GM04503 (cell line): Measurements from ENCODE around the gene CYCS.
A peak's percentile ranks its signal among the peaks of the same experiment; 100 is the strongest.
"Not testable (repeated sequence)": the region's sequence is repeated elsewhere in the genome, so short reads cannot be mapped to it uniquely, and the experiment has no call there.

Experiments
- DNase-seq: peaks from one replicate; pipeline ENCODE4 v3.0.0-alpha.2; 2012; ENCODE audit warnings: low read depth

The CYCS gene

DNA sequence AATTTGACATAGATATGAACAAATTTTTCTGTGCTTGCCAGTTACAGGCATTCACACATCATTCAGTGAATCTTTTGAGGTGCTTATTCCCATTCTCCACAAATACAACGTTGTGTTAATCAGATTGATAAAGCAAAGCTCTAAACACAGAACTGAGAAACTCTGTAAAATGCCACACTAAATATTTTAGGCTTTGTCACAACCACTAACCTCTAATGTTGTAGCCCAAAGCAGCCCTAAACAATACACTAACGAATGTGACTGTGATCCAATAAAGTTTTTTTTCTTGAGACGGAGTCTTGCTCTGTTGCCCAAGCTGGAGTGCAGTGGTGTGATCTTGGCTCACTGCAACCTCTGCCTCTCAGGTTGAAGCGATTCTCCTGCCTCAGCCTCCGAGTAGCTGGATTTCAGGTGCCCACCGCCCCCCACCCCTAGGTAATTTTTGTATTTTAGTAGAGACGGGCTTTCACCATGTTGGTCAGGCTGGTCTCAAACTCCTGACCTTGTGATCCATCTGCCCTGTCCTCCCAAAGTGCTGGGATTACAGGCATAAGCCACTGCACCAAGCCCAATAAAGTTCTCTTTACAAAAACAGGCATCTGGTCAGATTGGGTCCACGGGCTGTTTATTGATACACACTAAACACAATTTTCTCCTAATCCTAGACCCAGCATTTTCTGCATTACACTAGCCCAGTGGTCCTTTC, 6.9 kb downstream of the CYCS start:
- no peak for DNase-seq

DNA sequence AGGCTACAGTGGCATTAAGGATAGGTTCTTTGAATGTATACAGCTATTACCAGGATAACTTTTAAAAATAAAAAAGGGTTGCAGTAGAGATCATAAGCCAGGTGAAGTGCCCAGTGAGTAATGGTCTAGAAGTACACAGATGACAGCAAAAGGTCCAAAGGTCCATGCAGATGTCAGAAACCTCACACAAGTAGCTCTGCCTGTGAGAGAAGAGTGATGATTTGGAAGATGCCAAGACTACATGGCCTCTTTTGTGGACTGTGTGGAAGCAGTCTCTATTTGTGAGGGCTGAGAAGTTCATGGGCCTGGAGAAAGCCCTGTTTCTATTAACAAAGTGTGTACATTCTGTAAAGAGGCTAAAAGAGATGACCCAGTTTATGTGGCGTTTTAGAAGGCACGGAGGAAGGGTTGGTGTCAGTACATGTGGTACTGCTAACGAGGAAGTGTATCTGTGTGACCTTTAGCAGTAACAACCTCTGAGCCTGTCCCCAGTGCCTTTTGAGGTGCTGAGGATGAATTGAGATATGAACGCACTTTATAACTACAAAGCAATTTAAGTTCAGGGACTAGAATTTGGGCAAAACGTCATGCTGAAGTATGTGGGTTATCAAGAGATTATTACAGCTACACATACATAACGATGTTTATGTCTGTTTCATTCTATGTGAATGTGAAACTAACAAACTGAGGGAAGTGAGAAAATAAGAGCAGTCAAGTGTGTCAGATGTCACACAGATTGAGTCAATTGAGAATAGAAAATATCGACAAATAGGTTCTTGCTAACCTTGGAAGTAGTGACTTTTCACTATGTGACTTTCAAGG, 7.6 kb downstream of the CYCS start:
- DNase-seq, result no peak

GRCh38 chr7:25116621-25117020, 8.4 kb downstream of the CYCS start:
- DNase-seq, result no peak

DNA sequence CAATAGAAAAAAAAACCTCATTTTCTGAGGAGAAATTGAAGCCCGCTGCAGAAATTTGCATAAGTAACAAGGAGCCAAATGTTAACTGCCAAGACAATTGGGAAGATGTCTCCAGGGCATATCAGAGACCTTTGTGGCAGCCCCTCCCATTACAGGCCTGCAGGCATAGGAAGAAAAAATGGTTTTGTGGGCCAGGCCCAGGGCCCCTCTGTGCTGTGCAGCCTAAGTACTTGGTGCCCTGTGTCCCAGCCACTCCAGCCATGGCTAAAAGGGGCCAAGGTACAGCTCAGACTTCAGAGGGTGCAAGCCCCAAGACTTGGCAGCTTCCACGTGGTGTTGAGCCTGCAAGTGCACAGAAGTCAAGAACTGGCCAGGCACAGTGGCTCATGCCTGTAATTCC, 14.5 kb downstream of the CYCS start:
- not testable (repeated sequence) for DNase-seq

DNA sequence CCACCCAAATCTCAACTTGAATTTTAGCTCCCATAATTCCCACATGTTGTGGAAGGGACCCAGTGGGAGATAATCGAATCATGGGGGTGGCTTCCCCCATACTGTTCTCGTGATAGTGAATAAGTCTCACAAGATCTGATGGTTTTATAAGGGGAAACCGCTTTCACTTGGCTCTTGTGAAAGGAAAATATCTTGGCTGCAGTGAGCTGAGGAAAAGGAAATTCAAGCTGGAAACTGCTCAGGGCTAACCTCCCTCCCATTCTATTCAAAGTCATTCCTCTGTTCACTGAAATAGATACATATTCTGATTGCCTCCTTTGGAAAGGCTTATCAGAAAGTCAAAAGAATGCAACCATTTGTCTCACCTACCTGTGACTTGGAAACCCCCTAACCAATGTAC, 15.8 kb downstream of the CYCS start:
- no peak for DNase-seq

GRCh38 chr7:25105911-25106310, 19.1 kb downstream of the CYCS start:
- DNase-seq, result no peak

DNA sequence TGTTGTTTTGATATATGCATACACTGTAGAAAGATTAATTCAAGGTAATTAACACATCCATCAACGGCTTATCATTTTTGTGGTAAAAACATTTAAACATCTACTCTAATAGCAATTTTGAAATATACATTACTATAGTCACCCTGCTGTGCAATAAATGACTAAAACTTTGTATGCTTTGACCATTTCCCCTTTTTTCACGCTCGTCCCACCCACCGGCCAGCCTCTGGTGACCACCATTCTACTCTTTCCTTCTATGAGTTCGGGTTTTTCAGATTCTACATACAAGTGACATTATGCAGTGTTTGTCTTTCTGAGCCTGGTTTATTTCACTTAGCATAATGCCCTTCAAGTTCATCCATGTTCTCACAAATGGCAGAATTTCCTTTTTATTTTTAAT, 21.3 kb downstream of the CYCS start:
- no peak for DNase-seq

DNA sequence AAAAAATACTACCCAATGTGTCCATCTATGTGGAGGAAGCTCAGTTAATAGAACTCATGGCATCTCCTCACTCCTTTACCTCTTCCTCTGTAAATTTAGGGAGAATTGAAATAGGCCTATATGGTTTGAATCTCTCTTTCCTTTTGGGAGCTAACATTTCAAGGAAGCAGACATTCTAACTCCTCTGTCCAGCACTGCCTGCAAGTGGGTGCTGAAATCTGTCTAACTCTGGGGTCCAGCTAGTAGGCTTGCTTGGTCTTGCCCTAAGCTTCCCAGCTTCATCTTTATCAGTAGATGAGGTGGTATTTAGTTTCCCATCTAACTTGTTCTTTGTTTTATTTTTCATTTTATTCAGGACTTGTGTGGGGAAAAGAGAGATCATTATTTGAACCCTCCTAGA, 23.2 kb downstream of the CYCS start:
- no peak for DNase-seq

DNA sequence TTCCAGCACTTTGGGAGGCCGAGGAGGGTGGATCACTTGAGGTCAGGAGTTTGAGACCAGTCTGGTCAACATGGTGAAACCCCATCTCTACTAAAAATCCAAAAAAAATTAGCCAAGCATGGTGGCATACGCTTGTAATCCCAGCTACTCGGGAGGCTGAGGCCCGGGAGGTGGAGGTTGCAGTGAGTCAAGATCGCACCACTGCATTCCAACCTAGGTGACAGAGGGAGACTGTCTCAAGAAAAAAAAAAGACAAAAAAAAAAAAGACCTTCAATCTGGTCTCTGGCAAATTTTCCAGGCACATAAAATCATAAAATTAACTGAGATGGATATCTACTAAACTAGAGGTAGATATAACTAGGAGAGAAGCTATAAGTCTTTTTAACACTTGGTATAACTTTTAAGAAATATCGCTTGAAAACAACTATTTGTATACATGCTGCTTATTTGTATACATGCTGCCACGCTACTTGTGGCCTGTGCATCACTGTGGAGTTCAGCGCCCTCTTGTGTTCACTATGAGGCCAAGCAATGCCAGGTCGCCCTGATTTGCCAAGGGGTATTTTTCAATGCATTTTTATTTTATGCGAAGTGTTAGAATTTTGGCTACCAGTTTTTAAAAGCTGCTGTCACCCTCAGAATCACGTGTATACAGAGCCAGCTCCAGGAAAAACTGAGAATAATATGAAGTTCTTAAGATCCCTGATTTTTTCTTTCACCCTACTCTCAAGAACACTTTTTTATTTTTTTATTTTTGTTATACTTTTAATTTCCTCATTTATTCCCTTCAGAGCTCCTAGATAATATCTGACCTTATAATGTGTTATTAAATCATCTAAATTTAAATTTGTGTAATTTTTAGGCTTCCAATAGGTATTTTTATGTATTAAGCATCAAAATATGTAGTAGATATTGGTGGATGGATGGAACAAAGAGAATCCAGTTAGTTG, 26.7 kb downstream of the CYCS start:
- no peak for DNase-seq

DNA sequence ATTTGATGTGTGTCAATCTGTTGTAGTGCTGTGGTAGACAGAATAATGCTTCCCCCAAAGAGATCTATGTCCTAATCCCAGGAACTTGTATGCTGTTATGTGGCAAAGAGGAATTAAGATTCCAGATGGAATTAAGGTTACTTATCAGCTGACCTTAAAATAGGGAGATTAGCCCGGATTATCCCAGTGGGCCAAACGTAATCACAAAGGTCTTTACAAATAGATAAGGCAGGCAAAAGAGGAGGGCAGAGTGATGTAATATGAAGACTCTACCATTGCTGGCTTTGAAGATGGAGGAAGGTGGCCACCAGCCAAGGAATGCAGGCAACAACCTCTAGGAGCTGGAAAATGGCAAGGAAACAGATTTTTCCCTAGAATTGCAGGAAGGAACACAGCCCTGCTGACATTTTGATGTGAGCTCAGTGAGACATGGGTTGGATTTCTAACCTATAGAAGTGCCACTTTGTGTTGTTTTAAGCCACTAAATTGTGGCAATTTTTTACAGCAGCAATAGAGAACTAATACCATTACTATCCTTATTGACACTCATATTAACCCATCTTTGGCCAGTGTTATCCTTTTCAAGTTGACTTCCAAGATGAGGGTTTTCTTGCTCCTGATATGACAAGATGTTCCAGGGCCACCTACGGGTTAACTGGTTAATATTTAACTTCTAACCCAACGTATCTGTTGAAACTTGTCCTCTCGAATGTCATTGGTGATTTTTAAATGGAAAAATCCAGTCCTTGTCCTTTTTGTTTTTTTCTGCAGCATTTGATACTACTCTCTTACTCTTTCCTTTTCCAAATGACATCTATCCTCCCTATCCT, 29.3 kb downstream of the CYCS start:
- DNase-seq, result no peak

- DNase-seq, result peak; percentile 34
These were observed 31.7 kb downstream of the CYCS start for GRCh38 chr7:25093268-25093826.

GRCh38 chr7:25091779-25092178, 33.3 kb downstream of the CYCS start:
- no peak for DNase-seq

DNA sequence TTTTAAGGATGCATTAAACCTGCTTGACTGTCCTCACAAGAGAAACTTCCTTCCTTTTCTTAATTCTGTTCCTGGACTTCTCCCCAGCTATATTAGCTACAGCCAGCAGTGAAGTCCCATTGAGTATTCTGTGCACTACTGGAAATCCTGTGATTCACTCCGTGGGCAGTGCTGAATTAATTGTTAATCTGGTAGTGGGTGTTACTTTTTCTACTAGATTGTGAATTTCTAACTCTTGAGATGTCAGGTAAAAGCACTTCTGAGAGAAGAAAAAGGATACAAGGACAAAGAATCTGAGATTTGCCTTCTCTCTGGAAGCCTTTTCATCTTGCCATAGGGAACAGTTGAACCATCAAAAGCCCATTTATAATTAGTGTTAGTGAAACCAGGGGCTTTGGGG, 33.9 kb downstream of the CYCS start:
- DNase-seq, result no peak

DNA sequence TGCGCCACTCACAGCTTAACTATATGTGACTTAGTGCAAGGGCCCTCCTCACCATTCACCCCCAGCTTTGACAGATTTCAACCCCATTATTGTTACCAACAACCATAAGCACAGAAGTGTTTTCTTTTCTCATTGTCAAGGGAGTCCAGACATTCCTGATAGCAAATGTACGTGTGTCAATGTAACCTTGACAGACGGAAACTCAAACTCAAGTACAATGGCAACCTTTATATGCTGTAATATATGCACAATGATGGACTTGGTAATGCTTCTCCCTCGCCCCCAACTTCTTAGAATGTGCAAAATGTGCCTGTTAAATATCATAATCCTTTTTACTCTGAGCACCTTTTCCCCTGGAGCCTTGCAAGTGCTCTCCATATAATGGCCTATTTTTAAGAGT, 34.7 kb downstream of the CYCS start:
- no peak for DNase-seq

GRCh38 chr7:25087855-25088254, 37.2 kb downstream of the CYCS start:
- no peak for DNase-seq

DNA sequence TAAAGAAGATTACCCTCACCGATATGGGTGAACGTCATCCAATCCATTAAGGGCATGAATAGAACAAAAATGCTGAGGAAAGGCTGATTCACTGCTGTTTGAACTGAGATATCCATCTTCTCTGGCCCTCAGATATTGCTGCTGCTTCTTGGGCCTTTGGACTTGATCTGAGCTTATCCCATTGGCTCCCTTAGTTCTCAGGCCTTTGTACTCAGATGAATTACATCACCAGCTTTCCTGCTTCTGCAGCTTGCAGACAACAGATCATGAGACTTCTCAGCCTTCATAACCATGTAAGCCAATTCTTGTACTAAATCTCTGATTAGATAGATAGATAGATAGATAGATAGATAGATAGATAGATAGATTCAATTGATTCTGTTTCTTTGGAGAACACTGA, 40.2 kb downstream of the CYCS start:
- DNase-seq, result no peak

DNA sequence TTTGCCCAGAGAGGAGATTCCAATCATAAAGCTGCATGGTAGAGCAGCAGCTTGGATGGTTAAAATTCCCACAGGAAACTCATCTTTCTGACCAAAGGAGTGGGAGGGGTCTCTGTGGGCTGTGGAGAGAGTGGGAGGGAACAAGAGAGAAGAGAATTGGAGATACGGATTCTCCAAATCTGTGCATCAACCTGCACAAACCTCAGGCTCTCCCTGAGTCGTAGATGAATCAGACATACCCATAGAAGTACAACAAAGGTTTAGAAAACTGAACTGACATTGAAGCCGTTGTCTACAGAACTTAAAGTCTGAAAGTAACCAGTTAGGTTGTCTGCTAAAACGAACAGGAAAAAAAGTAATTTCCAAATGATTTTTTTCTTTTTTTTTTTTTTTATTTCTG, 41.9 kb downstream of the CYCS start:
- DNase-seq, result no peak

GRCh38 chr7:25082041-25082440, 43.0 kb downstream of the CYCS start:
- not testable (repeated sequence) for DNase-seq

- DNase-seq, result no peak
These were observed 48.0 kb downstream of the CYCS start for GRCh38 chr7:25077096-25077495.

GRCh38 chr7:25075459-25075858, 49.6 kb downstream of the CYCS start:
- no peak for DNase-seq

DNA sequence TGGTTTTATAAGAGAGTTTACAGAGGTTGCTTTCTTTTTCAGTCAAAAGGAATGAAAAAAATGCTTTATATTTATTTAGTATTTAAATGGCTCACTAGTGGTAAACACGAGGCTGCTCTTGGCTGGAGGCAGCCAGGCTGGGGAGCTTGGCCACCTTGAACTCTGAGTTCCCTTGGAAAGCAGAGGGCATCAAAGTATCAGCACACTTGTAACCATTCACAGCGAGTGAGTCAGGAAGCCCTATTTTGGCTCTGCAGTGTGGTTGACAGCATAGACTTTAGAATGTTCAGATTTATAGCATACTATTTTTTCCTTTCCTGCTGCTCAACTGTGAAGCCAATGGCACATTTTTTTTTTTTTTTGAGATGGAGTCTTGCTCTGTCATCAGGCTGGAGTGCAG, 51.6 kb downstream of the CYCS start:
- peak; percentile 83 for DNase-seq
